ENCODE results near the gene FZR1. TPM values are rescaled to one million over a fixed set of nuclear protein-coding genes. Genes with fewer than 3 reads are reported as not detected.

Gene FZR1
- total and polyA plus RNA-seq, 2 of the 13 experiments (the other 11 are each of a cell fraction or from before 2014, with no cell fraction given): 29.0 to 30.8 TPM

DNA sequence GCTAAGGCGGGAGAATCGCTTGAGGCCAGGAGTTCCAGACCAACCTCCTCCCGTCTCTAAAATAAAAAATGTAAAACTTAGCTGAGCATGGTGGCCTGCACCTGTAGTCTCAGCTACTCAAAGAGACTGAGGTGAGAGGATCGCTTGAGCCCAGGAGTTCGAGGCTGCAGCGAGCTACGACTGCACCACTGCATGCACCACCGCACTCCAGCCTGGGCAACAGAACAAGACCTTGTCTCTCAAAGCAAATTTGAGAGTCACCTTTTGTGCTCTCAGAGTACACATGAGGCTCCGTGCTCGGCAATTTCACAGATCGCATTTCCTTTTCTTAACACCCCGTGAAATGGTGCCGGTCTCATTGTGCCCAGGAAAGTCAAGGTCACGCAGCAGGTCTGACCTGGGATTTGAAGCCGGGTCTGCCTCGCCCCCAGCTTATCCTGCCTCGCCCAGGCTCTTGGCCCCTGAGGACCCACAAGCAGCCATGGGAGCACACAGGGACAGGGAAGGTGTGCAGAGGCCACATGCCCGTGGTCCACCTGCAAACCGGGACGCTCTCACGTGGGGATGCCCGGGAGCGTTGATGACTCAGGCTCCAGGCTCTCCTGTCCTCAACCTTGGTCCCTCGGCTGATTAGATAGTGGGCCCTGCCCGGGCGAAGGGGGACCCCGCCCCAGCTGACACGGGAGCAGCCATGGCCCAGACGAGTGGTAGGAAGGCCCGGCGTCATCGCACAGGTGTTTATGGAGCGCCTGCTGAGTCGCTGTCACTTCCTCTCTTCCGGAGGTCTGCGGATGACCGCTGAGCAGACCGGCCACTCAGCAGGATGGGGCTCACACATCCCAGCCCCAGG lies 24.6 kb upstream of the FZR1 start (continued):
- TF ChIP-seq, protein P1, sequence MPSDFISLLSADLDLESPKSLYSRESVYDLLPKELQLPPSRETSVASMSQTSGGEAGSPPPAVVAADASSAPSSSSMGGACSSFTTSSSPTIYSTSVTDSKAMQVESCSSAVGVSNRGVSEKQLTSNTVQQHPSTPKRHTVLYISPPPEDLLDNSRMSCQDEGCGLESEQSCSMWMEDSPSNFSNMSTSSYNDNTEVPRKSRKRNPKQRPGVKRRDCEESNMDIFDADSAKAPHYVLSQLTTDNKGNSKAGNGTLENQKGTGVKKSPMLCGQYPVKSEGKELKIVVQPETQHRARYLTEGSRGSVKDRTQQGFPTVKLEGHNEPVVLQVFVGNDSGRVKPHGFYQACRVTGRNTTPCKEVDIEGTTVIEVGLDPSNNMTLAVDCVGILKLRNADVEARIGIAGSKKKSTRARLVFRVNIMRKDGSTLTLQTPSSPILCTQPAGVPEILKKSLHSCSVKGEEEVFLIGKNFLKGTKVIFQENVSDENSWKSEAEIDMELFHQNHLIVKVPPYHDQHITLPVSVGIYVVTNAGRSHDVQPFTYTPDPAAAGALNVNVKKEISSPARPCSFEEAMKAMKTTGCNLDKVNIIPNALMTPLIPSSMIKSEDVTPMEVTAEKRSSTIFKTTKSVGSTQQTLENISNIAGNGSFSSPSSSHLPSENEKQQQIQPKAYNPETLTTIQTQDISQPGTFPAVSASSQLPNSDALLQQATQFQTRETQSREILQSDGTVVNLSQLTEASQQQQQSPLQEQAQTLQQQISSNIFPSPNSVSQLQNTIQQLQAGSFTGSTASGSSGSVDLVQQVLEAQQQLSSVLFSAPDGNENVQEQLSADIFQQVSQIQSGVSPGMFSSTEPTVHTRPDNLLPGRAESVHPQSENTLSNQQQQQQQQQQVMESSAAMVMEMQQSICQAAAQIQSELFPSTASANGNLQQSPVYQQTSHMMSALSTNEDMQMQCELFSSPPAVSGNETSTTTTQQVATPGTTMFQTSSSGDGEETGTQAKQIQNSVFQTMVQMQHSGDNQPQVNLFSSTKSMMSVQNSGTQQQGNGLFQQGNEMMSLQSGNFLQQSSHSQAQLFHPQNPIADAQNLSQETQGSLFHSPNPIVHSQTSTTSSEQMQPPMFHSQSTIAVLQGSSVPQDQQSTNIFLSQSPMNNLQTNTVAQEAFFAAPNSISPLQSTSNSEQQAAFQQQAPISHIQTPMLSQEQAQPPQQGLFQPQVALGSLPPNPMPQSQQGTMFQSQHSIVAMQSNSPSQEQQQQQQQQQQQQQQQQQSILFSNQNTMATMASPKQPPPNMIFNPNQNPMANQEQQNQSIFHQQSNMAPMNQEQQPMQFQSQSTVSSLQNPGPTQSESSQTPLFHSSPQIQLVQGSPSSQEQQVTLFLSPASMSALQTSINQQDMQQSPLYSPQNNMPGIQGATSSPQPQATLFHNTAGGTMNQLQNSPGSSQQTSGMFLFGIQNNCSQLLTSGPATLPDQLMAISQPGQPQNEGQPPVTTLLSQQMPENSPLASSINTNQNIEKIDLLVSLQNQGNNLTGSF (CRISPR knock-in tag; IDR thresholded peaks at IDR 0.05): peak; percentile 86
- TF ChIP-seq KDM2A (CRISPR knock-in tag; IDR thresholded peaks at IDR 0.05; ENCODE audit: borderline replicate concordance, low read depth) (peak; percentile 30; the same call in 1 of the 2 replicates), DR1 (CRISPR knock-in tag; IDR thresholded peaks at IDR 0.05) (0 out of 2 replicates have a peak, but pooled peaks have one; percentile 9), MBD4 (IDR thresholded peaks at IDR 0.05; ENCODE audit: borderline replicate concordance, low read length) (no peak), FOSL1 (CRISPR knock-in tag; IDR thresholded peaks at IDR 0.05; ENCODE audit: borderline replicate concordance) (peak; percentile 30; the same call in 1 of the 2 replicates), ZFP41 (CRISPR knock-in tag; IDR thresholded peaks at IDR 0.05; ENCODE audit: borderline replicate concordance) (peak; percentile 82; the same call in 1 of the 2 replicates), HNF1B (CRISPR knock-in tag; IDR thresholded peaks at IDR 0.05) (peak; percentile 77; the same call in 1 of the 2 replicates), NRL (CRISPR knock-in tag; IDR thresholded peaks at IDR 0.05; ENCODE audit: borderline replicate concordance) (peak; percentile 98), HOXA3 (CRISPR knock-in tag; IDR thresholded peaks at IDR 0.05) (peak; percentile 63), ZNF484 (CRISPR knock-in tag; IDR thresholded peaks at IDR 0.05; ENCODE audit: borderline replicate concordance, low read depth) (no peak), MEIS2 (CRISPR knock-in tag; IDR thresholded peaks at IDR 0.05) (peak; percentile 52; the same call in 1 of the 2 replicates), U2AF1 (optimal IDR thresholded peaks at IDR 0.05; ENCODE audit: low read depth, low read length) (no peak), ZBTB34 (CRISPR knock-in tag; IDR thresholded peaks at IDR 0.05) (peak; percentile 62; the same call in 1 of the 2 replicates), LCORL (IDR thresholded peaks at IDR 0.05) (no peak), LCORL (CRISPR knock-in tag; IDR thresholded peaks at IDR 0.05) (0 out of 2 replicates have a peak, but pooled peaks have one; percentile 30), KLF11 (CRISPR knock-in tag; IDR thresholded peaks at IDR 0.05) (peak; percentile 81; the same call in 1 of the 2 replicates)
- TF ChIP-seq, protein P2, sequence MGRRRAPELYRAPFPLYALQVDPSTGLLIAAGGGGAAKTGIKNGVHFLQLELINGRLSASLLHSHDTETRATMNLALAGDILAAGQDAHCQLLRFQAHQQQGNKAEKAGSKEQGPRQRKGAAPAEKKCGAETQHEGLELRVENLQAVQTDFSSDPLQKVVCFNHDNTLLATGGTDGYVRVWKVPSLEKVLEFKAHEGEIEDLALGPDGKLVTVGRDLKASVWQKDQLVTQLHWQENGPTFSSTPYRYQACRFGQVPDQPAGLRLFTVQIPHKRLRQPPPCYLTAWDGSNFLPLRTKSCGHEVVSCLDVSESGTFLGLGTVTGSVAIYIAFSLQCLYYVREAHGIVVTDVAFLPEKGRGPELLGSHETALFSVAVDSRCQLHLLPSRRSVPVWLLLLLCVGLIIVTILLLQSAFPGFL (CRISPR knock-in tag; IDR thresholded peaks at IDR 0.05): no peak
- TF ChIP-seq, protein P3, sequence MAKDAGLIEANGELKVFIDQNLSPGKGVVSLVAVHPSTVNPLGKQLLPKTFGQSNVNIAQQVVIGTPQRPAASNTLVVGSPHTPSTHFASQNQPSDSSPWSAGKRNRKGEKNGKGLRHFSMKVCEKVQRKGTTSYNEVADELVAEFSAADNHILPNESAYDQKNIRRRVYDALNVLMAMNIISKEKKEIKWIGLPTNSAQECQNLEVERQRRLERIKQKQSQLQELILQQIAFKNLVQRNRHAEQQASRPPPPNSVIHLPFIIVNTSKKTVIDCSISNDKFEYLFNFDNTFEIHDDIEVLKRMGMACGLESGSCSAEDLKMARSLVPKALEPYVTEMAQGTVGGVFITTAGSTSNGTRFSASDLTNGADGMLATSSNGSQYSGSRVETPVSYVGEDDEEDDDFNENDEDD (CRISPR knock-in tag; IDR thresholded peaks at IDR 0.05; ENCODE audit: borderline replicate concordance): peak; percentile 87; the same call in 1 of the 2 replicates

All from HepG2 (cell line).